ENCODE results near the gene VAX1. TPM values are rescaled to one million over a fixed set of nuclear protein-coding genes. Genes with fewer than 3 reads are reported as not detected.

VAX1 gene
- total and polyA plus RNA-seq, 2 donors (not counting 1 experiment from before 2014, with no cell fraction given), result not detected

GRCh38 chr10:117163954-117164548, 26.0 kb upstream of the VAX1 start:
- H3K4me1 ChIP-seq (ENCODE audit: control insufficient read depth, extremely low read depth, insufficient read depth, low read length), result no peaks in the 10 kb centered on the region
- H2AFZ ChIP-seq (ENCODE audit: low read length), result no peak overlapping the region

GRCh38 chr10:117163061-117163953, 25.2 kb upstream of the VAX1 start:
- Histone ChIP-seq H3K4me1 (ENCODE audit: control insufficient read depth, extremely low read depth, insufficient read depth, low read length) (no peaks in the 10 kb centered on the region), H3K4me3 (replicated peaks in 1 of 4; ENCODE audit: control extremely low read depth in 1 of 4, insufficient read depth in 1 of 4, low read depth in 3 of 4, low read length in 4 of 4) (no peak overlapping the region), H3K4me2 (ENCODE audit: extremely low read depth, insufficient read depth, low read length) (no peak overlapping the region), H3K27me3 (ENCODE audit: control insufficient read depth, insufficient read depth, low read length) (peaks cover 56% of the 10 kb centered on the region), H3K9ac (ENCODE audit: insufficient read depth, low read length) (no peak overlapping the region), H4K20me1 (ENCODE audit: control insufficient read depth, extremely low read depth, insufficient read depth, low read length) (no peaks in the 10 kb centered on the region), H3K79me2 (ENCODE audit: control insufficient read depth, insufficient read depth, low read length) (no peaks in the 10 kb centered on the region), H3K27ac (ENCODE audit: insufficient read depth, low read length) (no peak overlapping the region), H3K9me3 (ENCODE audit: control insufficient read depth, insufficient read depth, low read depth, low read length) (no peaks in the 10 kb centered on the region), H3K36me3 (ENCODE audit: control insufficient read depth, insufficient read depth, low read length) (no peaks in the 10 kb centered on the region), H2AFZ (ENCODE audit: low read length) (no peak overlapping the region)
- TF ChIP-seq EZH2 (IDR thresholded peaks at IDR 0.05; ENCODE audit: low read length, missing control alignments), result peak; percentile 64
- no peak for TF ChIP-seq CTCF (conservative IDR thresholded peaks at IDR 0.05 in 1 of 2, IDR thresholded peaks at IDR 0.05 in 1 of 2; ENCODE audit: low read depth in 1 of 2, low read length in 2 of 2)
- DNase-seq (ENCODE audit: low read depth in 2 of 2), result no peak

More at GRCh38 chr10:117163954-117164548, 26.0 kb upstream of the VAX1 start:
- H3K36me3 ChIP-seq (ENCODE audit: control insufficient read depth, insufficient read depth, low read length), result no peaks in the 10 kb centered on the region
- H3K4me2 ChIP-seq (ENCODE audit: extremely low read depth, insufficient read depth, low read length), result no peak overlapping the region
- no peak for DNase-seq (ENCODE audit: low read depth in 2 of 2)
- no peaks in the 10 kb centered on the region for H3K9me3 ChIP-seq (ENCODE audit: control insufficient read depth, insufficient read depth, low read depth, low read length)
- H3K27me3 ChIP-seq (ENCODE audit: control insufficient read depth, insufficient read depth, low read length), result peaks cover 56% of the 10 kb centered on the region
- H3K27ac ChIP-seq (ENCODE audit: insufficient read depth, low read length), result no peak overlapping the region
- H3K9ac ChIP-seq (ENCODE audit: insufficient read depth, low read length), result no peak overlapping the region
- TF ChIP-seq EZH2 (IDR thresholded peaks at IDR 0.05; ENCODE audit: low read length, missing control alignments), result no peak
- no peak for TF ChIP-seq CTCF (conservative IDR thresholded peaks at IDR 0.05 in 1 of 2, IDR thresholded peaks at IDR 0.05 in 1 of 2; ENCODE audit: low read depth in 1 of 2, low read length in 2 of 2)
- no peaks in the 10 kb centered on the region for H4K20me1 ChIP-seq (ENCODE audit: control insufficient read depth, extremely low read depth, insufficient read depth, low read length)
- H3K4me3 ChIP-seq (replicated peaks in 1 of 4; ENCODE audit: control extremely low read depth in 1 of 4, insufficient read depth in 1 of 4, low read depth in 3 of 4, low read length in 4 of 4), result no peak overlapping the region
- H3K79me2 ChIP-seq (ENCODE audit: control insufficient read depth, insufficient read depth, low read length), result no peaks in the 10 kb centered on the region

Data from fibroblast of lung (primary cell).